WTC11 (cell line): ENCODE measurements around the gene NELL1. TPM values are rescaled to one million over a fixed set of nuclear protein-coding genes. Genes with fewer than 3 reads are reported as not detected.

ENCODE experiments used
- ATAC-seq: fragments of 200-7000 bp; cut with Tn5 transposase; 2 replicates; pipeline ENCODE4 v1.10.0; 2021; ENCODE audit warnings: mild to moderate bottlenecking, moderate library complexity
- CTCF ChIA-PET: fragments of 300-600 bp; sonication (Branson Sonifier 250); formaldehyde crosslinking; loops from one replicate; lab custom pipeline; 2021; ENCODE audit warnings: antibody characterized with exemption; lab: Charles Lee
- POLR2A ChIA-PET: fragments of 350-600 bp; sonication (Branson Sonifier 250); formaldehyde crosslinking; loops from one replicate; lab custom pipeline; 2021; ENCODE audit warnings: antibody characterized with exemption; lab: Charles Lee
- DNase-seq: peaks from one replicate; pipeline ENCODE4 v3.0.0; 2021; ENCODE audit warnings: low spot score
- H3K27ac Mint-ChIP-seq: 2 replicates; pipeline ENCODE4 v1.8.0; 2021; ENCODE audit warnings: mixed read lengths
- H3K27me3 Mint-ChIP-seq: 2 replicates; pipeline ENCODE4 v1.8.0; 2021; ENCODE audit warnings: low read depth, mild to moderate bottlenecking, moderate library complexity, mixed read lengths
- H3K36me3 Mint-ChIP-seq: 2 replicates; pipeline ENCODE4 v1.8.0; 2021; ENCODE audit warnings: mixed read lengths
- H3K4me1 Mint-ChIP-seq: 2 replicates; pipeline ENCODE4 v1.8.0; 2022; ENCODE audit warnings: mixed read lengths
- H3K4me3 Mint-ChIP-seq: 2 replicates; pipeline ENCODE4 v1.8.0; 2021; ENCODE audit warnings: mild to moderate bottlenecking, moderate library complexity, mixed read lengths
- H3K9me3 Mint-ChIP-seq: 2 replicates; pipeline ENCODE4 v1.8.0; 2021; ENCODE audit warnings: mixed read lengths
- ATF1 ChIP-seq: sonication (generic); formaldehyde crosslinking; IDR thresholded peaks from 2 replicates; pipeline ENCODE4 v1.8.1; 2023; ENCODE audit warnings: mild to moderate bottlenecking, moderate library complexity, missing genetic modification reagents
- FOXP1 ChIP-seq: sonication (generic); formaldehyde crosslinking; IDR thresholded peaks from 2 replicates; pipeline ENCODE4 v1.8.0; 2022; ENCODE audit warnings: missing genetic modification reagents, mild to moderate bottlenecking, moderate library complexity, borderline replicate concordance
- GTF2I ChIP-seq: fragments of 250-450 bp; sonication (Bioruptor Pico); conservative IDR thresholded peaks from 2 replicates; pipeline ENCODE4 v1.4.0; 2021; ENCODE audit warnings: mild to moderate bottlenecking
- HMGA2 ChIP-seq: fragments of 250-450 bp; sonication (Bioruptor Pico); IDR thresholded peaks from 2 replicates; pipeline ENCODE4 v1.4.0; 2021; ENCODE audit warnings: mild to moderate bottlenecking, moderate library complexity
- SP1 ChIP-seq: sonication (generic); formaldehyde crosslinking; conservative IDR thresholded peaks from 2 replicates; pipeline ENCODE4 v1.8.1; 2022; ENCODE audit warnings: missing genetic modification reagents
- TEAD4 ChIP-seq: sonication (generic); formaldehyde crosslinking; IDR thresholded peaks from 2 replicates; pipeline ENCODE4 v1.8.0; 2022; ENCODE audit warnings: mild to moderate bottlenecking, missing genetic modification reagents
- ZNF232 ChIP-seq: sonication (generic); formaldehyde crosslinking; IDR thresholded peaks from 2 replicates; pipeline ENCODE4 v1.8.0; 2022; ENCODE audit warnings: mild to moderate bottlenecking, missing genetic modification reagents
- ZNF423 ChIP-seq: fragments of 250-450 bp; sonication (Bioruptor Pico); IDR thresholded peaks from 2 replicates; pipeline ENCODE4 v2.1.2; 2022; ENCODE audit warnings: mild to moderate bottlenecking, moderate library complexity
- ZNF671 ChIP-seq: fragments of 250-450 bp; sonication (Bioruptor Pico); IDR thresholded peaks from 2 replicates; pipeline ENCODE4 v1.8.0; 2021; ENCODE audit warnings: mild to moderate bottlenecking
- total RNA-seq: library from RNA; stranded (reverse); gene quantifications from 3 replicates; pipeline ENCODE4 v1.2.3, GENCODE V29; 2021
- TF ChIP-seq, protein P1 (sequence below): sonication (generic); formaldehyde crosslinking; IDR thresholded peaks from 2 replicates; pipeline ENCODE4 v1.8.1; 2023; ENCODE audit warnings: mild to moderate bottlenecking, missing genetic modification reagents, moderate library complexity
- TF ChIP-seq, protein P2 (sequence below): sonication (generic); formaldehyde crosslinking; IDR thresholded peaks from 2 replicates; pipeline ENCODE4 v1.8.1; 2023; ENCODE audit warnings: mild to moderate bottlenecking, missing genetic modification reagents, borderline replicate concordance
- TF ChIP-seq, protein P3 (sequence below): sonication (generic); formaldehyde crosslinking; IDR thresholded peaks from 2 replicates; pipeline ENCODE4 v1.8.1; 2022; ENCODE audit warnings: mild to moderate bottlenecking, missing genetic modification reagents, moderate library complexity, borderline replicate concordance
- TF ChIP-seq, protein P4 (sequence below): sonication (generic); formaldehyde crosslinking; IDR thresholded peaks from 2 replicates; pipeline ENCODE4 v1.8.0; 2022; ENCODE audit warnings: mild to moderate bottlenecking, missing genetic modification reagents
- TF ChIP-seq, protein P5 (sequence below): sonication (generic); formaldehyde crosslinking; IDR thresholded peaks from 2 replicates; pipeline ENCODE4 v1.8.1; 2023; ENCODE audit warnings: mild to moderate bottlenecking, missing genetic modification reagents
- TF ChIP-seq, protein P6 (sequence below): sonication (generic); formaldehyde crosslinking; IDR thresholded peaks from 2 replicates; pipeline ENCODE4 v1.8.1; 2023; ENCODE audit warnings: mild to moderate bottlenecking, missing genetic modification reagents, moderate library complexity
- TF ChIP-seq, protein P7 (sequence below): fragments of 200-600 bp; IDR thresholded peaks from 2 replicates; pipeline ENCODE4 v1.8.0; 2022; ENCODE audit warnings: antibody characterized with exemption
- TF ChIP-seq, protein P8 (sequence below): sonication (generic); formaldehyde crosslinking; IDR thresholded peaks from 2 replicates; pipeline ENCODE4 v1.8.1; 2023; ENCODE audit warnings: mild to moderate bottlenecking, missing genetic modification reagents

Gene NELL1
- total RNA-seq, 1 experiment from 2014 or later: 1.8 TPM

DNA sequence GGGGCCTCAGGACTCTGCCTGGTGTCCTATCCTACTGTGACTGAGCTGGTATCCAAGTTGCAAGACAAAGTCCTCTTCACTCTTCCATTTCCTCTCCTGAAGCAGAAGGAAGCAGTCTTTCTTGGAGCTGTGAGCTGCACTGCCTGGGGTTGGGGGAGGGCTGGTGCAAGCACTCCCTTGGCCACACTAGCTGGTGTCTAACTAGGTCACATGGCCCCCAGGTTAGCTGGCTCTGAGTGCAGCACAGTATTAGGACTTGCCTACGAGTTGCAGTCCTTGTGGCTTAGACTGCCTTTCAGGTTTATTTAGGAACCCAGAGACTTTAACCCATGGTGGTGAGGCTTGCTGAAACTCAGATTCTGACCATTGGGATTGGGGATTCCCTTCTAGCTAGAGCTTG is 138.9 kb downstream of the NELL1 start:
- Mint-ChIP-seq H3K27me3 (no peaks in the 10 kb centered on the region), H3K9me3 (peaks cover 27% of the 10 kb centered on the region), H3K27ac (no peak overlapping the region), H3K4me1 (peaks cover 2% of the 10 kb centered on the region; the same call in 1 of the 2 replicates), H3K36me3 (0 out of 2 replicates have a peak, but pooled peaks cover 2% of the 10 kb centered on the region), H3K4me3 (no peak overlapping the region)
- TF ChIP-seq, protein P1, sequence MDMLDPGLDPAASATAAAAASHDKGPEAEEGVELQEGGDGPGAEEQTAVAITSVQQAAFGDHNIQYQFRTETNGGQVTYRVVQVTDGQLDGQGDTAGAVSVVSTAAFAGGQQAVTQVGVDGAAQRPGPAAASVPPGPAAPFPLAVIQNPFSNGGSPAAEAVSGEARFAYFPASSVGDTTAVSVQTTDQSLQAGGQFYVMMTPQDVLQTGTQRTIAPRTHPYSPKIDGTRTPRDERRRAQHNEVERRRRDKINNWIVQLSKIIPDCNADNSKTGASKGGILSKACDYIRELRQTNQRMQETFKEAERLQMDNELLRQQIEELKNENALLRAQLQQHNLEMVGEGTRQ (CRISPR knock-in tag): peak; percentile 38; the same call in 1 of the 2 replicates
- no peak for TF ChIP-seq TEAD4
- POLR2A ChIA-PET: no interaction called here
- CTCF ChIA-PET: interaction anchor here (1.6 kb wide), 1 partner anchor 53 kb away, joined by 3 read pairs; no protein-coding TSS in a partner anchor
- DNase-seq (no peak), ATAC-seq (peak; percentile 52)

DNA sequence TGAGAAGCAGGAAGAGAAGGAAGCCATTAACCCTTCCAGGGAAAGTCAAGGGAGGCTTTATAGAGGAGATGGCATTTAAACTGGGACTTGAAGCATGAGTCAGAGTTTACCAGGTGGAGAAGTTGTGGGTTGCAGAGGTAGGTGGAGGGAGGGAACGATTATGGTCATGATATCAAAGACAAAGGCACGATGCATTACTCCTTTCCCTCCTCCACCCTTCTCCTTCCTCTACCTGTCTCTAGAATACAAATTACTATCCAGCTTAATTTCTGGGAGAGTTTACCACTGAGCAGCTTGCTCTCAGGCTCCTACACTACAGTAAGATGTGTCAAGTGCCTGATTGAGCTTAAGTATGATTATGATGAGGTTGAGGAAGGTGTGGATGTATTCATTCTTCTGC is 151.7 kb downstream of the NELL1 start:
- H3K36me3 Mint-ChIP-seq: no peaks in the 10 kb centered on the region
- peaks cover 12% of the 10 kb centered on the region; the same call in 1 of the 2 replicates for H3K4me1 Mint-ChIP-seq
- CTCF ChIA-PET: no interaction called here
- DNase-seq (no peak), ATAC-seq (no peak)
- no peak overlapping the region for H3K4me3 Mint-ChIP-seq
- peaks cover 21% of the 10 kb centered on the region for H3K9me3 Mint-ChIP-seq
- no peak overlapping the region for H3K27ac Mint-ChIP-seq
- no peaks in the 10 kb centered on the region for H3K27me3 Mint-ChIP-seq
- TF ChIP-seq GTF2I (CRISPR knock-in tag) (no peak), ATF1 (no peak), ZNF671 (CRISPR knock-in tag) (no peak), ZNF423 (CRISPR knock-in tag) (no peak), HMGA2 (CRISPR knock-in tag) (no peak), FOXP1 (CRISPR knock-in tag) (no peak), SP1 (CRISPR knock-in tag) (no peak), ZNF232 (CRISPR knock-in tag) (no peak)
- TF ChIP-seq, protein P2, sequence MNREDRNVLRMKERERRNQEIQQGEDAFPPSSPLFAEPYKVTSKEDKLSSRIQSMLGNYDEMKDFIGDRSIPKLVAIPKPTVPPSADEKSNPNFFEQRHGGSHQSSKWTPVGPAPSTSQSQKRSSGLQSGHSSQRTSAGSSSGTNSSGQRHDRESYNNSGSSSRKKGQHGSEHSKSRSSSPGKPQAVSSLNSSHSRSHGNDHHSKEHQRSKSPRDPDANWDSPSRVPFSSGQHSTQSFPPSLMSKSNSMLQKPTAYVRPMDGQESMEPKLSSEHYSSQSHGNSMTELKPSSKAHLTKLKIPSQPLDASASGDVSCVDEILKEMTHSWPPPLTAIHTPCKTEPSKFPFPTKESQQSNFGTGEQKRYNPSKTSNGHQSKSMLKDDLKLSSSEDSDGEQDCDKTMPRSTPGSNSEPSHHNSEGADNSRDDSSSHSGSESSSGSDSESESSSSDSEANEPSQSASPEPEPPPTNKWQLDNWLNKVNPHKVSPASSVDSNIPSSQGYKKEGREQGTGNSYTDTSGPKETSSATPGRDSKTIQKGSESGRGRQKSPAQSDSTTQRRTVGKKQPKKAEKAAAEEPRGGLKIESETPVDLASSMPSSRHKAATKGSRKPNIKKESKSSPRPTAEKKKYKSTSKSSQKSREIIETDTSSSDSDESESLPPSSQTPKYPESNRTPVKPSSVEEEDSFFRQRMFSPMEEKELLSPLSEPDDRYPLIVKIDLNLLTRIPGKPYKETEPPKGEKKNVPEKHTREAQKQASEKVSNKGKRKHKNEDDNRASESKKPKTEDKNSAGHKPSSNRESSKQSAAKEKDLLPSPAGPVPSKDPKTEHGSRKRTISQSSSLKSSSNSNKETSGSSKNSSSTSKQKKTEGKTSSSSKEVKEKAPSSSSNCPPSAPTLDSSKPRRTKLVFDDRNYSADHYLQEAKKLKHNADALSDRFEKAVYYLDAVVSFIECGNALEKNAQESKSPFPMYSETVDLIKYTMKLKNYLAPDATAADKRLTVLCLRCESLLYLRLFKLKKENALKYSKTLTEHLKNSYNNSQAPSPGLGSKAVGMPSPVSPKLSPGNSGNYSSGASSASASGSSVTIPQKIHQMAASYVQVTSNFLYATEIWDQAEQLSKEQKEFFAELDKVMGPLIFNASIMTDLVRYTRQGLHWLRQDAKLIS: no peak
- TF ChIP-seq, protein P3, sequence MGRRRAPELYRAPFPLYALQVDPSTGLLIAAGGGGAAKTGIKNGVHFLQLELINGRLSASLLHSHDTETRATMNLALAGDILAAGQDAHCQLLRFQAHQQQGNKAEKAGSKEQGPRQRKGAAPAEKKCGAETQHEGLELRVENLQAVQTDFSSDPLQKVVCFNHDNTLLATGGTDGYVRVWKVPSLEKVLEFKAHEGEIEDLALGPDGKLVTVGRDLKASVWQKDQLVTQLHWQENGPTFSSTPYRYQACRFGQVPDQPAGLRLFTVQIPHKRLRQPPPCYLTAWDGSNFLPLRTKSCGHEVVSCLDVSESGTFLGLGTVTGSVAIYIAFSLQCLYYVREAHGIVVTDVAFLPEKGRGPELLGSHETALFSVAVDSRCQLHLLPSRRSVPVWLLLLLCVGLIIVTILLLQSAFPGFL (CRISPR knock-in tag): no peak
- TF ChIP-seq, protein P4, sequence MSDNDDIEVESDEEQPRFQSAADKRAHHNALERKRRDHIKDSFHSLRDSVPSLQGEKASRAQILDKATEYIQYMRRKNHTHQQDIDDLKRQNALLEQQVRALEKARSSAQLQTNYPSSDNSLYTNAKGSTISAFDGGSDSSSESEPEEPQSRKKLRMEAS (CRISPR knock-in tag): no peak
- TF ChIP-seq, protein P5, sequence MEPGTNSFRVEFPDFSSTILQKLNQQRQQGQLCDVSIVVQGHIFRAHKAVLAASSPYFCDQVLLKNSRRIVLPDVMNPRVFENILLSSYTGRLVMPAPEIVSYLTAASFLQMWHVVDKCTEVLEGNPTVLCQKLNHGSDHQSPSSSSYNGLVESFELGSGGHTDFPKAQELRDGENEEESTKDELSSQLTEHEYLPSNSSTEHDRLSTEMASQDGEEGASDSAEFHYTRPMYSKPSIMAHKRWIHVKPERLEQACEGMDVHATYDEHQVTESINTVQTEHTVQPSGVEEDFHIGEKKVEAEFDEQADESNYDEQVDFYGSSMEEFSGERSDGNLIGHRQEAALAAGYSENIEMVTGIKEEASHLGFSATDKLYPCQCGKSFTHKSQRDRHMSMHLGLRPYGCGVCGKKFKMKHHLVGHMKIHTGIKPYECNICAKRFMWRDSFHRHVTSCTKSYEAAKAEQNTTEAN (CRISPR knock-in tag): no peak
- TF ChIP-seq, protein P6, sequence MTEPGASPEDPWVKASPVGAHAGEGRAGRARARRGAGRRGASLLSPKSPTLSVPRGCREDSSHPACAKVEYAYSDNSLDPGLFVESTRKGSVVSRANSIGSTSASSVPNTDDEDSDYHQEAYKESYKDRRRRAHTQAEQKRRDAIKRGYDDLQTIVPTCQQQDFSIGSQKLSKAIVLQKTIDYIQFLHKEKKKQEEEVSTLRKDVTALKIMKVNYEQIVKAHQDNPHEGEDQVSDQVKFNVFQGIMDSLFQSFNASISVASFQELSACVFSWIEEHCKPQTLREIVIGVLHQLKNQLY (CRISPR knock-in tag): no peak
- POLR2A ChIA-PET: no interaction called here

DNA sequence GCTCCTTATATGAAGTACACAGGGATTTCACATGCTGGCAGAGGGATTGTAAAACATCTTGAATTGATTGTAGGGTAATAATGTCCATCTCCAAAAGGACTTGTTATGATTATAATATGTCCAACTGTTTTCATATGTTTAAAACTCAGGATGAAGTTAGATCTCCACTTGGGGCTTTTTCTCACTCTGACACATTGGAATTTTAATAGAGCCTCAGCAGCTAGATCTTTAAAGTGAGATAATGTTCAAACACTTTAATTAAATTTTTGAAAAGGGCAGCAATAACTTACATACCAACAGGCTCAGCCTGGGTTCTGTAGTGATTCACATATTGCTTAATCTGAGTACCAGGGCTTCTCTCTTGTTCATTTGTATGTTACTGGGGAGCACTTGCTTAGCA is 152.1 kb downstream of the NELL1 start:
- DNase-seq (no peak), ATAC-seq (no peak)
- H3K27me3 Mint-ChIP-seq: no peaks in the 10 kb centered on the region
- POLR2A ChIA-PET: no interaction called here
- no peak overlapping the region for H3K4me3 Mint-ChIP-seq
- H3K9me3 Mint-ChIP-seq: peaks cover 21% of the 10 kb centered on the region
- H3K36me3 Mint-ChIP-seq: no peaks in the 10 kb centered on the region
- H3K27ac Mint-ChIP-seq: no peak overlapping the region
- CTCF ChIA-PET: no interaction called here
- peaks cover 12% of the 10 kb centered on the region; the same call in 1 of the 2 replicates for H3K4me1 Mint-ChIP-seq
- TF ChIP-seq, protein P7, sequence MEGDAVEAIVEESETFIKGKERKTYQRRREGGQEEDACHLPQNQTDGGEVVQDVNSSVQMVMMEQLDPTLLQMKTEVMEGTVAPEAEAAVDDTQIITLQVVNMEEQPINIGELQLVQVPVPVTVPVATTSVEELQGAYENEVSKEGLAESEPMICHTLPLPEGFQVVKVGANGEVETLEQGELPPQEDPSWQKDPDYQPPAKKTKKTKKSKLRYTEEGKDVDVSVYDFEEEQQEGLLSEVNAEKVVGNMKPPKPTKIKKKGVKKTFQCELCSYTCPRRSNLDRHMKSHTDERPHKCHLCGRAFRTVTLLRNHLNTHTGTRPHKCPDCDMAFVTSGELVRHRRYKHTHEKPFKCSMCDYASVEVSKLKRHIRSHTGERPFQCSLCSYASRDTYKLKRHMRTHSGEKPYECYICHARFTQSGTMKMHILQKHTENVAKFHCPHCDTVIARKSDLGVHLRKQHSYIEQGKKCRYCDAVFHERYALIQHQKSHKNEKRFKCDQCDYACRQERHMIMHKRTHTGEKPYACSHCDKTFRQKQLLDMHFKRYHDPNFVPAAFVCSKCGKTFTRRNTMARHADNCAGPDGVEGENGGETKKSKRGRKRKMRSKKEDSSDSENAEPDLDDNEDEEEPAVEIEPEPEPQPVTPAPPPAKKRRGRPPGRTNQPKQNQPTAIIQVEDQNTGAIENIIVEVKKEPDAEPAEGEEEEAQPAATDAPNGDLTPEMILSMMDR: no peak
- TF ChIP-seq, protein P8, sequence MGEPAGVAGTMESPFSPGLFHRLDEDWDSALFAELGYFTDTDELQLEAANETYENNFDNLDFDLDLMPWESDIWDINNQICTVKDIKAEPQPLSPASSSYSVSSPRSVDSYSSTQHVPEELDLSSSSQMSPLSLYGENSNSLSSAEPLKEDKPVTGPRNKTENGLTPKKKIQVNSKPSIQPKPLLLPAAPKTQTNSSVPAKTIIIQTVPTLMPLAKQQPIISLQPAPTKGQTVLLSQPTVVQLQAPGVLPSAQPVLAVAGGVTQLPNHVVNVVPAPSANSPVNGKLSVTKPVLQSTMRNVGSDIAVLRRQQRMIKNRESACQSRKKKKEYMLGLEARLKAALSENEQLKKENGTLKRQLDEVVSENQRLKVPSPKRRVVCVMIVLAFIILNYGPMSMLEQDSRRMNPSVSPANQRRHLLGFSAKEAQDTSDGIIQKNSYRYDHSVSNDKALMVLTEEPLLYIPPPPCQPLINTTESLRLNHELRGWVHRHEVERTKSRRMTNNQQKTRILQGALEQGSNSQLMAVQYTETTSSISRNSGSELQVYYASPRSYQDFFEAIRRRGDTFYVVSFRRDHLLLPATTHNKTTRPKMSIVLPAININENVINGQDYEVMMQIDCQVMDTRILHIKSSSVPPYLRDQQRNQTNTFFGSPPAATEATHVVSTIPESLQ (CRISPR knock-in tag): no peak
